ENCODE data around the gene HOTAIR.

DNA sequence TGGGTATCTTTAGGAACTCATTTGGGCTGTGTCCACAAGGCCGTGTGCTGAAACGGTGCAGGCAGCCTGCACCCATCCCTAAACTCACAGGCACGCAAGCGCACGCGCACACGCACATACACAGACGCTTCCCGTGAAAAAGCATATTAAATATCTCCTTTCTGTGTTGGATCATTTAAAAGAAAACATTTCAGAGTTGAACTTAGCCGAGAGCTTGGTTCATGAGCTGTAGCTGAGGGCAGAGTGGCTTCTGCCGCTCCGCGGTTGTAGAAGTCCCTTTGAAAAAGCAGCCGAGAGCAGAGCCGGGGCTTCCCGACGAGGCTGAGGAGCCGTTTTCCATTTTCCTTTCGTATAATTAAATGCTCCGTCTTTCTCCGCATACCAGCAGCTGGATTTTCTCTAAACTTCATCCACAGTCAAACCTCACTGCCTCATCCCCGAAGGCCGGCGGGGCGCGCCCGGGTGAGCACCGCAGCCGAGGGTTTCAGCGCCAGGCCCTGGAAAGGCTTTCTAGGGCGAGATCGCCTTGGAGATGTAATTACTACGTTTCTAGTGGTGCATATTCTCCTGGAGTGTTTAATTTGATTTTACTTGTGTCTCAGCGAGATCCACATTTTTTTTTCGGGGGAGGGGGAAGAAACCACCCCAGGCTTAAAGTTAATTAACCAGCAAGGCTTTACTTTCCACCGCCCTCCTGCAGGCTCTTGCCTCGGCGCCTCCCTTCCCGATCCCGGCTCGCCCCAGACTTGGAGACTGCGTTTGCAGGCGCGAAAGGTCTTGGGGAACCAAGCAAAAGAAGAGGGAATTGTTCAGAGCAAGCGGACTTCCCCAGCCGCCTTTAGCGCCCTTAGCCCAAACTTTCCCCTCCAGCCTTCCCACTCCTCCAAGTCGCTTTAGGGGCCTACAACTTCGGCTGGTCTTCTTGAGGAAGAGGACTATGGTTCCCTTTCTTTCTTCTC is 39.1 kb downstream of the HOTAIR start:
- TF ChIP-seq TARDBP (IDR thresholded peaks at IDR 0.05) (no peak), ELF4 (IDR thresholded peaks at IDR 0.05) (no peak), SUZ12 (IDR thresholded peaks at IDR 0.05) (no peak), FOXM1 (IDR thresholded peaks at IDR 0.05; ENCODE audit: borderline replicate concordance) (no peak), SP1 (IDR thresholded peaks at IDR 0.05) (no peak), BHLHE40 (IDR thresholded peaks at IDR 0.05; ENCODE audit: borderline replicate concordance) (no peak), CTBP1 (IDR thresholded peaks at IDR 0.05; ENCODE audit: borderline replicate concordance) (no peak)
- TF ChIP-seq, protein P1, sequence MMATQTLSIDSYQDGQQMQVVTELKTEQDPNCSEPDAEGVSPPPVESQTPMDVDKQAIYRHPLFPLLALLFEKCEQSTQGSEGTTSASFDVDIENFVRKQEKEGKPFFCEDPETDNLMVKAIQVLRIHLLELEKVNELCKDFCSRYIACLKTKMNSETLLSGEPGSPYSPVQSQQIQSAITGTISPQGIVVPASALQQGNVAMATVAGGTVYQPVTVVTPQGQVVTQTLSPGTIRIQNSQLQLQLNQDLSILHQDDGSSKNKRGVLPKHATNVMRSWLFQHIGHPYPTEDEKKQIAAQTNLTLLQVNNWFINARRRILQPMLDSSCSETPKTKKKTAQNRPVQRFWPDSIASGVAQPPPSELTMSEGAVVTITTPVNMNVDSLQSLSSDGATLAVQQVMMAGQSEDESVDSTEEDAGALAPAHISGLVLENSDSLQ (IDR thresholded peaks at IDR 0.05) = no peak

All from HEK293T (cell line).